Pancreas (tissue), 10 donors: Measurements from ENCODE around the gene PPP3CB. TPM values are rescaled to one million over a fixed set of nuclear protein-coding genes. Genes with fewer than 3 reads are reported as not detected.

Experiments
- ATAC-seq, 4 donors: fragments of 200-7000 bp; cut with Tn5 transposase; one replicate each; pipeline versions ENCODE4 v1.8.0 to v1.9.1; 2020; ENCODE audit warnings: mild to moderate bottlenecking in 4 of 4, moderate library complexity in 4 of 4
- DNase-seq, 6 donors: peaks; one replicate each; pipeline ENCODE4 v3.0.0-alpha.2; 2020
- FAIRE-seq: peaks from 2 replicates; lab custom pipeline; 2012; peaks lifted over from hg19 to GRCh38; lab: Jason Lieb, UNC
- H3K27ac ChIP-seq, 4 donors: fragments of 200-600 bp; sonication (generic); 1 replicate in 3 of 4; 2 replicates in 1 of 4; pipeline versions ENCODE4 v1.5.0 to v1.8.0; 2020
- H3K27me3 ChIP-seq, 4 donors: fragments of 200-600 bp; one replicate each; pipeline ENCODE4 v1.8.0; 2021
- H3K36me3 ChIP-seq, 3 donors: fragments of 200-600 bp; sonication (generic) in 1 of 3; one replicate each; pipeline versions ENCODE4 v1.5.0 to v1.8.0; 2020 to 2021
- H3K4me1 ChIP-seq, 3 donors: fragments of 200-600 bp; one replicate each; pipeline ENCODE4 v1.8.0; 2021
- H3K4me3 ChIP-seq, 4 donors: fragments of 200-600 bp; sonication (generic) in 2 of 4; one replicate each; pipeline versions ENCODE4 v1.5.0 to v1.8.0; 2020 to 2021
- H3K9me3 ChIP-seq, 4 donors: fragments of 200-600 bp; one replicate each; pipeline ENCODE4 v1.8.0; 2021
- WGBS, 2 donors: extraction: QIAGEN DNeasy Blood & Tissue Kit; methylation state at CpG; one replicate each; pipeline ENCODE4 v1.1.7; 2013; 5-methylcytosine and 5-hydroxymethylcytosine counted together
- intact Hi-C, 3 donors: fragments of 100-400 bp; cut with DNase I; formaldehyde crosslinking; loops; one replicate each; pipeline versions ENCODE4 v1.11.1 to v1.14.2; 2022
- polyA plus RNA-seq, 2 donors: library from polyadenylated mRNA; stranded (reverse); fragments of 200-250 nt; gene quantifications; one replicate each; pipeline ENCODE4 v1.2.3, GENCODE V29; 2013
- total RNA-seq, 6 donors: library from RNA; stranded (reverse); fragmentation: NEBNext Ultra II Directional in 4 of 6; extraction: Animal tissue kit (Norgen Biotek cat#: 25700) in 4 of 6; gene quantifications; one replicate each; pipeline versions ENCODE4 v1.2.1 to v1.2.4, GENCODE V29; 2021 to 2023
- TF ChIP-seq, protein P1 (sequence below), 4 donors: fragments of 200-600 bp; sonication (generic) in 3 of 4; IDR thresholded peaks; one replicate each; pipeline versions ENCODE4 v1.5.0 to v1.8.0; 2021; ENCODE audit warnings: antibody characterized with exemption in 4 of 4
- donor health status: healthy with polysubstance abuse.
- donor health status: DM: no; HTN: no; CAD: no; lungs with moderate emphysema.
- donor health status: DM: no; HTN: no; CAD: no.
- donor health status: control.
- donor health status: control.
- donor health status: Bipolar disorder and iron deficiency.
- donor health status: DM: yes; HTN: yes; CAD: no.
- donor health status: DM: no; HTN: no; CAD: no.
- donor health status: DM: no; HTN: no; CAD: no.
- donor health status: DM: yes; HTN: yes; CAD: no.

Gene PPP3CB
- total and polyA plus RNA-seq, 8 donors, result 13.6 to 29.9 (median 18.5) TPM

DNA sequence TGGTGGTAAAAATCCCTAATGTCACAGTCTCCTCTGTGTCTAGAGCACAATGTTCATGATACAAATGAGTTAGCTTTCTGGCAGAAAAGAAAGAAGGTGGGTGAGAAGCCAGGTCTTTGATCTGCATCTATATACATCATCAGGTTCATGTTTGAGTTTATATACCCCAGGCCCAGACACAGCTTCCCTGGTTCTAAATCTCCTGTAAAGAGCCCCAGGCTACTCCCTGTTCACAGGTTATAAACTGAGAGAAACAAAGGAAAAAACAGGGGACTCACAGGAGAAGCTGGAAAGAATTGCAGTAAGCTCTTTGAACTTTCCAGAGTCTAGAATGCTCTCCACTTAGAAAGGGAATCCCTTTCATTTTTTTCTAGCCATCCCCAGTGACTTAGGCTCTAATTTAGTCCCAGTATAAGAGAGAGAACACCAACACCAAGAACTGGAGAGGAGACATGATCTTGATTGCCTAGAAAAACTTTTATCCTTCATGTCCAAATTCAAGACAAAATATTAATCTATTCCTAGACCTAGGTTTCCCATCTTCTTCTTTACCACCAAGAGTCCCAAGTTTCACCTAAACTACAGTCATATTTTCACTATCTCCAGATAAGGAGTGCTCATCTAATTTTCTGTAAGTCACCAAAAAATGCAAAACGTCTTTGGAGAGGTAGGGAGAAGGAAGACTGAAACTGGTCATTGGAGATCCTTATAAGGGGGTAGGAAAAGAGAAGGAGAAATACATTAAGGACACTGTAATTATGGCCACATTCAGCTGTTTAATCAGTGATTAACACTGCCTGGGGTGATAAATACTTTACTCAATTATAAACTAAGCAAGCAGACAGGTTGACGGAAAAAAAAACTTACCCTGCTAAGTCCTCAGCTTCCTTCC lies 62.9 kb downstream of the PPP3CB start:
- Histone ChIP-seq H3K36me3 (peaks cover 0 to 4% (median 0%) of the 10 kb centered on the region in 3 donors), H3K4me3 (no peak overlapping the region), H3K27me3 (no peaks in the 10 kb centered on the region), H3K27ac (no peak overlapping the region), H3K4me1 (no peaks in the 10 kb centered on the region), H3K9me3 (no peaks in the 10 kb centered on the region)
- TF ChIP-seq, protein P1, sequence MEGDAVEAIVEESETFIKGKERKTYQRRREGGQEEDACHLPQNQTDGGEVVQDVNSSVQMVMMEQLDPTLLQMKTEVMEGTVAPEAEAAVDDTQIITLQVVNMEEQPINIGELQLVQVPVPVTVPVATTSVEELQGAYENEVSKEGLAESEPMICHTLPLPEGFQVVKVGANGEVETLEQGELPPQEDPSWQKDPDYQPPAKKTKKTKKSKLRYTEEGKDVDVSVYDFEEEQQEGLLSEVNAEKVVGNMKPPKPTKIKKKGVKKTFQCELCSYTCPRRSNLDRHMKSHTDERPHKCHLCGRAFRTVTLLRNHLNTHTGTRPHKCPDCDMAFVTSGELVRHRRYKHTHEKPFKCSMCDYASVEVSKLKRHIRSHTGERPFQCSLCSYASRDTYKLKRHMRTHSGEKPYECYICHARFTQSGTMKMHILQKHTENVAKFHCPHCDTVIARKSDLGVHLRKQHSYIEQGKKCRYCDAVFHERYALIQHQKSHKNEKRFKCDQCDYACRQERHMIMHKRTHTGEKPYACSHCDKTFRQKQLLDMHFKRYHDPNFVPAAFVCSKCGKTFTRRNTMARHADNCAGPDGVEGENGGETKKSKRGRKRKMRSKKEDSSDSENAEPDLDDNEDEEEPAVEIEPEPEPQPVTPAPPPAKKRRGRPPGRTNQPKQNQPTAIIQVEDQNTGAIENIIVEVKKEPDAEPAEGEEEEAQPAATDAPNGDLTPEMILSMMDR (IDR thresholded peaks at IDR 0.05), result no peak
- no peak for FAIRE-seq
- WGBS, 2 donors, result 73 to 80% methylated on average over 2 of the region's 2 CpGs
- intact Hi-C loops, result no loop called here
- no peak for DNase-seq
- no peak for ATAC-seq

DNA sequence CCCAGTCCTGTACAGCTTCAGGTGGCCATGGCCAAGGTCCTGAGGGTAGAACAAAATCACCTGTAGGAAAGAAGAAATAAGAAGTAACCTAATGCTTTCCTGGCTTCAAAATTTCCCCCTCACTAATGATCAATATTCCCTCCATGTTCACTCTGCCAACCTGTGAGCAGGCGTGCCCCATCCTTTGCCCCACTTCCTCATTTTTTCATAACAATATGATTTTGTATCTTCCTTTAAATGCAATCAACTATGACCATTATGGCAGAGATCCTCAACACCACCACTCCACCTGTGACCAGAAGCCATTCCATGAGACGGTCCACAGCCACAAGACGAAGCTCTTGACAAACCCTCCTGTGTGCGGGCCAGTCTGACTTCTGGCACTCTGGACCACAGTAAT lies 69.5 kb downstream of the PPP3CB start:
- TF ChIP-seq, protein P1 (IDR thresholded peaks at IDR 0.05), result no peak
- 95 to 98% methylated on average over 4 of the region's 4 CpGs for WGBS, 2 donors
- Histone ChIP-seq H3K9me3 (no peaks in the 10 kb centered on the region), H3K27ac (no peak overlapping the region), H3K4me3 (no peak overlapping the region), H3K4me1 (no peaks in the 10 kb centered on the region), H3K27me3 (no peaks in the 10 kb centered on the region), H3K36me3 (peaks cover 0 to 16% (median 7%) of the 10 kb centered on the region in 3 donors)
- ATAC-seq (no peak), FAIRE-seq (no peak), DNase-seq (no peak)
- intact Hi-C loops, result no loop called here

DNA sequence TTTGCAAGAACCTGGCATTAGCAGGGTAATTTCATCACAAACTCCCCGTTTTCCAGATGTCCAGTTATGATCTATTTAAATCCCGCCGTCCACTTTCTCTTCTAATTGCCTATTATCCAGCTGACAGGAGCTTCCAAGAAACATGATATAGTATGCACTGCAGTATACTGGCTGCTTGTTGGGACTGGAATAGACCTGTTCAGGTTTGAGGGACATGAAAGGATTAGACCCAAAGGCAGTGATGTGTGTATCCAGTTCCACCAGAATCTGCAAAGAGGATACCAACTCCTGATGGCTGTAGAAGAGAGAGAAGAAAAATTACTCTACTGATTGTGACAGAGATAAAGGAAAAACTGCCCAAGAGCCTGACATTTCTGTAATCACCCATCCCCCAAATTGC lies 71.3 kb downstream of the PPP3CB start:
- no peak for FAIRE-seq
- ATAC-seq, result no peak

DNA sequence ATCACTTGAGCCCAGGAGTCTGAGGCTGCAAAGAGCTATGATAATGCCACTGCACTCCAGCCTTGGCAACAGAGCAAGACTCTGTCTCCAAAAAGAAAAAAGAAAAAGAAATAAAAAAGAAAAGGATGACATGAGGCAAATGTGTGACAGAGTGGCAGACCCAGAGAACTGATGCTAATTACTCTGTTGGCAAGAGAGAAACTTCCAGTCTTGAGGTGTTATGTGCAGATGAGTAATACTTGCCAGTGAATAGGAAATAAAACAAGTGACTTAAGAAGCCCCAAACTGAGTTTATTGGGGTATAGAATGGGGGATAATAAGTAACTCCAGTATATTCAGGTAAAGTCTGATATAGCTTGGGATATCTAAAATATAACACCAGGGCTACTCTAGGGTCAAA lies 72.5 kb downstream of the PPP3CB start:
- DNase-seq, result no peak
- intact Hi-C loops, result no loop called here
- no peaks in the 10 kb centered on the region for H3K27me3 ChIP-seq
- no peak overlapping the region for H3K4me3 ChIP-seq
- no peak overlapping the region for H3K27ac ChIP-seq
- peaks cover 0 to 5% (median 0%) of the 10 kb centered on the region in 3 donors for H3K4me1 ChIP-seq
- H3K9me3 ChIP-seq, result no peaks in the 10 kb centered on the region
- peaks cover 0 to 16% (median 7%) of the 10 kb centered on the region in 3 donors for H3K36me3 ChIP-seq
- TF ChIP-seq, protein P1 (IDR thresholded peaks at IDR 0.05), result no peak
- no peak for FAIRE-seq
- no peak for ATAC-seq

More for the DNA sequence above, 71.3 kb downstream of the PPP3CB start:
- peaks cover 0 to 16% (median 7%) of the 10 kb centered on the region in 3 donors for H3K36me3 ChIP-seq
- H3K4me3 ChIP-seq, result no peak overlapping the region
- H3K27ac ChIP-seq, result no peak overlapping the region
- H3K9me3 ChIP-seq, result no peaks in the 10 kb centered on the region
- no peak for DNase-seq
- 92 to 93% methylated on average over 3 of the region's 3 CpGs for WGBS, 2 donors
- TF ChIP-seq, protein P1 (IDR thresholded peaks at IDR 0.05), result no peak
- intact Hi-C loops, result no loop called here
- no peaks in the 10 kb centered on the region for H3K27me3 ChIP-seq
- H3K4me1 ChIP-seq, result no peaks in the 10 kb centered on the region

DNA sequence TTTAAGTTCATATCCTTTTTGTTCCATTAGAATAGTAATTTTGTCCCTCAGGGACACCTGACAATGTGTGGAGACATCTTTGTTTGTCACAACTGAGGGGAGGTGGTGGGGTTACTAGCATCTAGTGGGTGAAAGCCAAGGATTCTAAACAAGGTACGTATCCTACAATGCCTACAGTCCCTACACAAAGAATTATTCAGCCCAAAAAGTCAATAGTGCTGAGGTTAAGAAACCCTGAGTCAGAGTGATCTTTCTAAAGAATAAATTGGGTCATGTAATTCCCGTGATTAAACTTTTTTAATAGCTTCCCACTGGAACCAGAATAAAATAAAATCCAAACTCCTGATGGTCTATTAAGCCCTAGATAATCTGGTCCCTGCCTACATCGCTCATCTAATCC lies 79.3 kb downstream of the PPP3CB start:
- WGBS, 2 donors, result 88 to 89% methylated on average over 3 of the region's 3 CpGs
- ATAC-seq (no peak), DNase-seq (no peak), FAIRE-seq (no peak)
- intact Hi-C loops, result no loop called here
- no peaks in the 10 kb centered on the region for H3K36me3 ChIP-seq
- H3K9me3 ChIP-seq, result no peaks in the 10 kb centered on the region
- TF ChIP-seq, protein P1 (IDR thresholded peaks at IDR 0.05), result no peak
- H3K4me3 ChIP-seq, result no peak overlapping the region
- no peaks in the 10 kb centered on the region for H3K27me3 ChIP-seq
- no peak overlapping the region for H3K27ac ChIP-seq
- peaks cover 0 to 12% (median 6%) of the 10 kb centered on the region in 3 donors for H3K4me1 ChIP-seq
